HG03469 (cell line): ENCODE measurements around the gene EPB42.
"Not testable (repeated sequence)": the region's sequence is repeated elsewhere in the genome, so short reads cannot be mapped to it uniquely, and the experiment has no call there.

ENCODE experiments used
- ATAC-seq: cut with Tn5 transposase; IDR thresholded peaks from one replicate; pipeline ENCODE4 v1.9.1; 2021; ENCODE audit warnings: mild to moderate bottlenecking, moderate library complexity, moderate number of reproducible peaks; ENCODE audit not compliant: unreplicated experiment

Gene EPB42

DNA sequence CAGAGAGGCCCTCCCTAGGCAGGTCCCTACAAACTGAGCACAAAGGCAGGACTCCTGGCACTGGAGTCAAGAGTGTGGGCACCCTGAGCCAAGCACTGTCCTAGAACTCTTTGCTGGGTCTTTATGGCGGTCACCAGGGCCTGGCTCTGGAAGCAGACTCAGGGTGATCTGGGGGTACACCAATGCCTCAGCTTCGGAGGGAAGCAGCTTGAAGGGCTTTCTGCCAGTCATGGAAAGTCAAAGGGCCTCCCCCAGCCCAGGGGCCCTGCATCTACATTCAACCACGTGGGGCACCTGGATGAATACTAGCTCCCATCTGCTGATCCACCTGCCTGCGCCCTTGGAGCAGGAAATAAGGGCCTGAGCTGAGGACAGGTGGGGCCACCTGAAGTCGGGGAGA, 7.4 kb downstream of the EPB42 start:
- ATAC-seq, result no peak

DNA sequence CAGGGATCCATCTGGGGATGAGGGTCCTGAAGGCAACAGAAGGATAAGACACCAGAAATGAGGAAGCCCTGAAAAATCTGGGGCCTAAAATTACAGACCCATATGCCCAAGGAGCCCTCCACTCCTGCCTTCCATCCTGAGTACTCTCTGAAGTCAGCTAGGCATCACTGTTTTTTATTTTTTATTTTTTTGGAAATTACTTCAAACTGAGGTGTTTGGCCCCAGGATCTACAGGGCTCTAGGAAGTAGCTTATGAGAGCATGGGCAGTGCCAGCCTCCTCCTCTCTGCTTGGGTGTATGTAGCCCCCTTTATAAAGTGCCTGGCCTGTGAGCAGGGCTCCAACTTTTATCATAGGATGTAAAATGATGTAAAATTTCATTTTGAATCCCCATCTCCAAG, 7.9 kb downstream of the EPB42 start:
- no peak for ATAC-seq

DNA sequence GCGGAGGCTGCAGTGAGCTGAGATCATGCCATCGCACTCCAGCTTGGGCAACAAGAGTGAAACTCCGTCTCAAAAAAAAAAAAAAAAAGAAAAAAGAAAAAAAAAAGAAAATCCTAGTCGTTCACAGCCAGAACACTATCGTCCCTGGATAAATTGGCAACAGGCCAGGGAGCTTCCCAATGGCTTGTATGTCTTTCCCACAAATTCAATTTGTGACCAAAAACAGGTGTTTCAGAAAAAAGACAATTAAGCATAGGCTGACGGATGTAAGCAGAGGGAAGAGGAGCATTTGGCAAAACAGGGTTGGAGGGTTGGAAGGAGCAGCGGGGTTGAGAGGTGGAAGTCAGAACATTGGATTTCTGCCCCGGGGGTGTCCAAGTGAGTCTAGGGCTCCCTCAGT, 8.5 kb downstream of the EPB42 start:
- no peak for ATAC-seq

DNA sequence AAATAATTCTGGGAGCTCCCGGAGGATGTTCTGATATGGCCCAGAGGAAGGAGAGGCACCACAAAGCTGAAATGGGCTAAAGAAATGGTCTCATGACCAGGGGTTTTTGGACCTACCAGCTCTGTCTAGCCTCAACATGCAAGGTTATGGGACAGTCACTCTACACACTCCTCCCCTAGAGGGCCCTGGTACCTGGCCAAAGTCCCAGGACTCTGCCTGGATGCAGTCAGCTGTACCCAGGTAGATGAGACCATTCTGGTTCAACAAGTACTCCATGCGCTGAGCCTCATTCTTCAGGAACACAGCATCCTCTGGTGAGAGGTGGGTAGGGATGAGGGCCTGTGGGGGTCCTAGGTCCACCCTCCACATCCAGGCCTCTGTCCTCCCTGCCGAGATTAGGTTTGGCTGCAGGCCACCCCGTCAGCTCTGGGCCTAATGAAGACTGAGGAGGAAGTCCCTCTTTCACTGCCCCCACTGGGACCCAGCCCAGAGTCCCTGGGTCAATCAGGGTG, 9.5 kb downstream of the EPB42 start:
- no peak for ATAC-seq

DNA sequence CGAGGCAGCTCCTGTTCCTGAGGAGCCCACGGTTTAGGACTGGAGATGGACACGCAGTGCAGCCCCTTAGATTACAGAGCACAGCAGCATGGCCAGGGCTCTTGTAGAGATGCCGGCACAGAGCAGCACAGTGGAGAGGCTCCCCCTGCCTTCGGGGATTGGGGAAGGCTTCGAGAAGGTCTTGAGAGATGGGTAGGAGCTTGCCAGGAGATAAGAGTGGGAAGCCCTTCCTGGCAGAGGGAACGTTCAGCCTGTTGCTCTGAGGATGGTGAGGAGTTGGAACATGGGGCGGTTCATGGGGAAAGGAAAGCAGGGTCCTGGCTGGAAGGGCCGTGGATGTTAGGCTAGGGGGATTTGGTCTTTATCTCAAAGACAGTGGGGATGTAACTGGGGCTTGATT, 10.0 kb downstream of the EPB42 start:
- no peak for ATAC-seq

DNA sequence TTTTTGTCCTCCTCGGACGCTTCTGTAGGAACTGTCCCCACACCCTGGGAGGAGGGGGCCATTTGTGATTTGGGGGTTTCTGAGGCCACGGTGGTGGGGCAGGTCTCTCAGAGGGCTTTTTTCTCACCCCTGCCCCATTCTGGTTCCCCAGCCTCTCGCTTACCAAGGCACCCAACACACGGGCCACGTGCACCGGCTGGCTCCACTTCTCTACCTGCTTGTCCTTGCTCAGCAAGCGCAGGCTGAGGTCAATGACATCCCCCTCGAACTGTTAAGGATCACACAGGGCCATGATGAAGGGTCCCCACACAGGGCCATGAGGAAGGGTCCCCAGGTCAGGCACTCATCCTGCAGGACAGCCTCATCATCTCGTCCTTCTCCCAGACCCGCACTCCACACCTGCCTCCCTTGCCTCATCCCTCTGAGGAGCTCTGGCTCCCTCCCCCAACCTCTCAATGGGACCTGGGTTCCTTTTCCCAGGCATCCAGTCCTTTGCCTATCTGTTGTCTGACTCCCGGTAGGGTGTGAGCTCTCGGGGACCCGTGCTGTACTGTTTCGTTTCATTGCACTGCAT, 10.6 kb downstream of the EPB42 start:
- no peak for ATAC-seq

DNA sequence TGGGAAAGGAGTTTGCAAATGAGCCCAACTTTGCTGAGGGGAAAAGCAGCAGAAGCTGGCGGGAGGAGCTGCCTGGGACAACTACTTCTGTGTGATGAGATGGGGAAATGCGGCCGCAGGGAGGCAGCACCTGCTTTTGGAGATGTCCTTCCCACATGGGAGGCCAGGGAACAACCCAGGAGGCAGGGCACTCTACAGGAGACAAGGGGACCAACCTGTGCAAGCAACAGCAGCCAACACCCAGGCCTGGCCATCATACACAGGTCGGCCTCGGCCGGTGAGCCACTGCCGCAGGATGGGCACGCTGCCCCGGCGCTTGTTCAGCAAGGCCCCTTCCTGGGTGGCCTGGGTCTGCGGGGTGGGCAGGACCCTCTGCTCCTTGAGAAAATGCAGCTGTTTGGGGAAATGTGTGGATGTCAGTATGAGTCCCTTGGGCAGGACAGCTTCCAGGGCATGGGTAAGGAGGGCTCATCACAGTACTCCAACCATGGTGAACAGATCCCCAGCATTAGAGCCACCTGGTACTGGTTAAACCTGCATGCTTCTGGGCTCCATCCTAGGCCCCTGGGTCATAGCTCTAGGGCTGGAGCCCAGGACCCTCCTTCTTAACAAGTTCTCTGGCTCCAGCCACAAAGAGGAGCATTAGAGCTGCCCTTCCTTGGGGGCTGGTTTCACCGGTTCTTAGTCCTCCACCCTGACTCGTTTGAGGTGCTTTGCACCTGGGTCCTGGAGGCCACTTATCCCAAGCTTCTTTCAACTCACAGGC, 11.6 kb downstream of the EPB42 start:
- ATAC-seq, result no peak

DNA sequence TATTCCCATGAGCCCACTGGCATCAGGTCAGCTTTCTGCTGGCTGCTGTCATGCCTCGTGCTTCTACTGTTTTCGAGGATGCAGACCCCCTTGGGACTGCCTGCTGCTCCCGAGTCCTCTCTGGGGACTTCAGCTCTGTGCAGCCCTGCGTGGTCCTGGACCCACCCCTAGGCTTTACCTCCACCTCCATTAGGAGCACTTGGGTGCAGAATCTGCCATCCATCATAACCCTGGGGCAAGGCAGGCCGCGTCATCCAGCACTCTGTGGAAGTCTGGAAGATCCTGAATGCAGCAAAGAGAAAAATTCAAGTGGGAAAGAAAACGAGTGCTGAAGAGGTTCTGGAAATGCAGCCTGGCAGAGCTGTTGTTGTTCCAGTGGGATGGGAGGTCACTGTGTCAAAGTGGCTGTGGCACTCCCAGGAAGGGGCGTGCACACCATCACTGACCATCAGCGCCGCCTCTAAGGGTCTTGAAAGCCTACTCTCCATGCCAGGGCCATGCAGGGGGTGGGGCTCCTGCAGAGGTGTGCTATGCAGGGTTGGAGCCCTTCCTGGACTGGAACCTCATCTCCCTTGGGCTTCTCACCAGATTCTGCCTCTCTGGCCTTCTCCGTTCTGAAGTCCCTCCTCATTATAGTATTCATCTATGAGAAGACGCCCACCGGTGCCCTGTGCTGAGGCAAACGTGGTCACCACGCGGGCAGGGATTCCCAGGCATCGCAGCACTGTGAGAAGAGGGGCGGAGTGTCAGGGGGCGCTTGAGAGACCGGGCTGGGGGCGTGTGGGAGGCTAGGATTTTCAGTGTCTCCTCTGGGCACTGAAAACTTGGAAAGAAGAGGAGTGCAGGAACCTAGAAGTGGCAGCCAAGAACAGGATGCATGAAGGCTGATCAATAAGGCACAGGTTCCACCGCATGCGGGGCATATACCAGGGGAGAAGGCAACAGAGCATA, 12.5 kb downstream of the EPB42 start:
- ATAC-seq, result no peak

DNA sequence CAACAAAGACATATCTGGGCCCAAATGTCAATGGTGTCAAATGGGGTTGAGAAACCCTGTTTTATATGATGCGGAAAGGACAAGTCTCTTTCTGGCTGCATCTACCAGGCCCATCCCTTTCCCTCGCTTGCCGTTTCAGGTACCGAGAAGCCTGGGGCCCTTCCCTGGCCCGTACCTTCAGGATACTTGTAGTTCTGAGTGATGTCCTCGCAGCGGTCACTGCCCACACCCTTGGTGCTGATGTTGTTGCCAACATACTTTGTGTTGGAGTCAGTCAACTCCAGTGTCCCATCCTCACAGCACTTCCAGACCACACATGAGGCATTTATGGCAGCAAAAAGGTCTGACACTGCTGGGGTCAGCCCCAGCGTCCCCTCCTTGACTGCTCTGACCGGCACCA, 13.8 kb downstream of the EPB42 start:
- no peak for ATAC-seq

DNA sequence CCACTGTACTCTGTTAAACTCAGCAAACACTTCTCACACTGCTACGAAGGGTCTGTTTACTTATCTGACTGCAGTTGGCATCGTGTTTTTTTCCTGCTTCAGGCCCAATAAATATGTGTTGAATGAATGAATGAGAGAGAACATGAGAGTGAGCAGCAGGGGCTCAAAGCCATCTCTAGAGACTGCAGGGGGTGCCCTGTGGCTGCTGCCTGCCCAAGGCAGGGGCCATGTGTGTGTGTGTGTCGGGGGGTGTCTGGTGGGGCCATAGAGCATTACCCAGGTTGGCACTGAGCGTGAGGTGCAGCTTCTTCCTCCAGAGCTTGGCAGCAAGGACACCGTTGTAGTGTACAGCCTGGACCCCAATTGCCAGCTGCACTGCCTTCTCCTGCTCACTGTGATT, 14.8 kb downstream of the EPB42 start:
- ATAC-seq, result no peak

DNA sequence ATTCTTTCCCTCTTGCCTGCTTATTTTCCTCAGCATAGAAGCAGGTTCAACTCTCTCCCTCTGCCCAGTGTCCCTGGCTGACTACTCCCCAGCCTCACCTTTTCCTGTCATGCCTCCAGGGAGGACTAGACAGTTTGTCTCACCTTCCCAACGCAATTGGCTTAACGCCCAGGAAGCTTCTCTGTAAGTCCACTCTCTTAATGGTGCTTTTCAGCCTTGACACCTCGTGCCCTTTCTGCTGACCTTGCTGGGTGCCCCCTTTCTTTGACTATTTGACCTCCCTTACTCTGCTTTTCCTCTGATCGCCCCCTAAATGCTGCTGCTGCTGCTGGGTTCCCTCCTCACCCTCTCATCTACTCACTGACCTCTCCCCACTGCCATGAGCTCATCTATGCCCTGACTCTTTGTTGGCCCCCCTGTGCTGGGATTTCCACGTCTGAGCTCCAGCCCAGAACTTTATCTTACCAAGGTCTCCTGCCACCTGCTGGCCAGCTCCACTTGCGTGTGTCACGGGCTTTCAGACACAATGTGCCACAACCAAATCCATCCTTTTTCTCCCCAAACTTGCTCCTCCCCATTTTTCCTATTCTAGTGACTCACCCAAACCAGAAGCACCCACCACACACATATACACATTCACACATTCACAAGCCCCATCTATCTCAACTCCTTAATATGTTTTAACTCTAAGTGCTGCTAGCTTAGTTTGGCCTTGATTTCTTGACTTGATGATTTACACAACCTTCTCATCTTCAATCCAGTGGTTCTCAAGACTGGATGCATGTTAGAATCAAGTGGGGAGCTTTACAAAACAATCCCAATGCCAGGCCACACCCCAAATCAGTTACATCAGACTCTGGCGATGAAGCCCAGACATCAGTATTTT, 16.6 kb downstream of the EPB42 start:
- ATAC-seq, result no peak

DNA sequence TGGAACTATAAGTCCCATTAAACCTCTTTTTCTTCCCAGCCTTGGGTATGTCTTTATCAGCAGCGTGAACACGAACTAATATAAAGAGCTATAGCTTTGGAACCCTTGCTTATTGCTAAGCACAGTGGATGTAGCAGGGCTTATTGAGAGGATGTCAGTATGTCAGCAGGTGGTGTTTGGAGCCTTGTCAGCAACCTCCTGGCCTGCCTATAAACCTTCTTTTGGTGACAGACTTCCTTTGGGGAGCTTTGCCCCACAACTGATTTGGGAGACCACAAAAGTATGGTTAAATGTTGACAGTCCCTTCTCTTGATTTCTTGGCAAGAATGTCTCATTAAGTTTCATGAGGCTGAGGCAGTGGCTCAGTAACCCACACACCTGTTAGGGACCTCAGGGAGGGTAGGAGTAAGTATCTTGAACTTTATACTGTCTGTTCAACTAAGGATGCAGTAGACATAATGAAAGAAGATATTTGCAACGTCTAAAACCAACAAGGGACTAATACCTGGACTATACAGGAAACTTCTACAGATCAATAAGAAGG, 20.8 kb downstream of the EPB42 start:
- ATAC-seq, result no peak

DNA sequence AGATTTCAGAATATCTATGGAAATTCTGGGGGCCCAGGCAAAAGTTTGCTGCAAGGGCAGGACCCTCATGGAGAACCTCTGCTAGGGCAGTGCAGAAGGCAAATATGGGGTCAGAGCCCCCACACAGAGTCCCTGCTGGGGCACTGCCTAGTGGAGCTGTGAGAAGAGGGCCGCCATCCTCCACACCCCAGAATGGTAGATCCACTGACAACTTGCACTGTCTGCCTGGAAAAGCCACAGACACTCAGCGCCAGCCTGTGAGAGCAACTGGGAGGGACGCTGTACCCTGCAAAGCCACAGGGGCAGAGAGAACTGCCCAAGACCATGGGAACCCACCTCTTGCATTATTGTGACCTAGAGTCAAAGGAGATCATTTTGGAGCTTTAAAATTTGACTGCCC, 21.8 kb downstream of the EPB42 start:
- no peak for ATAC-seq

DNA sequence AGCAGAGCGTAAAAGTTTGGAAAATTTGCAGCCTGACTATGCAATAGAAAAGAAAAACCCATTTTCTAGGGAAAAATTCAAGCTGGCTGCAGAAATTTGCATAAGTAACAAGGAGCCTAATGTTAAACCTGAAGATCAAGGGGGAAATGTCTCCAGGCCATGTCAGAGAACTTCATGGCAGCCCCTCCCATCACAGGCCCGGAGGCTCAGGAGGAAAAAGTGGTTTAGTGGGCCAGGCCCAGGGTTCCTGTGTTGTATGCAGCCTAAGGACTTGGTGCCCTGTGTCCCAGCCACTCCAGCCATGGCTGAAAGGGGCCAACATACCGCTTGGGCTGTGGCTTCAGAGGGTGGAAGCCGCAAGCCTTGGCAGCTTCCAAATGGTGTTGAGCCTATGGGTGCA, 22.3 kb downstream of the EPB42 start:
- ATAC-seq, result not testable (repeated sequence)

DNA sequence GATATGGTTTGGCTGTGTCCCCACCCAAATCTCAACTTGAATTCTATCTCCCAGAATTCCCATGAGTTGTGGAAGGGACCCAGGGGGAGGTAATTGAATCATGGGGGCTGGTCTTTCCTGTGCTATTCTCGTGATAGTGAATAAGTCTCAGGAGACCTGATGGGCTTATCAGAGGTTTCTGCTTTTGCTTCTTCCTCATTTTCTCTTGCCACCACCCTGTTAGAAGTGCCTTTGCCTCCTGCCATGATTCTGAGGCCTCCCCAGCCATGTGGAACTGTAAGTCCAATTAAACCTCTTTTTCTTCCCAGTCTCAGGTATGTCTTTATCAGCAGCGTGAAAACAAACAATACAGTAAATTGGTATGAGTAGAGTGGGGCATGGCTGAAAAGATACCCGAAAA, 23.0 kb downstream of the EPB42 start:
- not testable (repeated sequence) for ATAC-seq

DNA sequence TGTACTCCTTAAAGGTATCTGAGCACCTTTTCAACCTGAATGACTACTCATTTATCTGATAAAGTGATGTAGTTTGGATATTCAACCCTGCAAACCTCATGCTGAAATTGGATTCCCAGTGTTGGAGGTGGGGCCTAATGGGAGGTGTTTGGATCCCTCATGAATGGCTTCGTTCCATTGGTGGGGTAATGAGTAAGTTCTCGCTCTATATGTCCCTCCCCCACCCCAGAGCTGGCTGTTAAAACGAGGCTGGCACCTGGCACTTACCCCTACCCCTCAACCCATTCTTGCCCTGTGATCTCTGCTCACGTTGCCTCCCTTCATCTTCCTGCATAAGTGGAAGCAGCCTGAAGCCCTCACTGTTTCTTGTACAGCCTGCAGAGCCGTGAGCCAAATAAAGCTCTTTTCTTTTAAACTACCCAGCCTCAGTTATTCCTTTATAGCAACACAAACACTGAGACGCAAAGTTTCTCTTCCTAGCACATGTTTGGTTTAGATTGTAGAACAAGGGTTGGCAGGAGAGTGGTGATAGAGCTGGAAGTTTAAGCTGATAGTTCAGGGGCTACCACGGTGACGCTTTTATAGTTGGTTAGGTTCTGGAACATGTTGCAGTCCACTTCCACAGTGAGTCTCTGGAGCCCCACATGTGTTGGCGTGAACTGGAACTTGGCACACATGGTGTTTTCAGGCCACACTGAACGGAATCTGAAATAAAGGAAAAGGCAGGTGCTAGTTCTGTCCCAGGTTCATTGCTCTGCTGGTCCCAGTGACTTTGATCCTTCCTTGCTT, 23.9 kb downstream of the EPB42 start:
- ATAC-seq, result no peak

DNA sequence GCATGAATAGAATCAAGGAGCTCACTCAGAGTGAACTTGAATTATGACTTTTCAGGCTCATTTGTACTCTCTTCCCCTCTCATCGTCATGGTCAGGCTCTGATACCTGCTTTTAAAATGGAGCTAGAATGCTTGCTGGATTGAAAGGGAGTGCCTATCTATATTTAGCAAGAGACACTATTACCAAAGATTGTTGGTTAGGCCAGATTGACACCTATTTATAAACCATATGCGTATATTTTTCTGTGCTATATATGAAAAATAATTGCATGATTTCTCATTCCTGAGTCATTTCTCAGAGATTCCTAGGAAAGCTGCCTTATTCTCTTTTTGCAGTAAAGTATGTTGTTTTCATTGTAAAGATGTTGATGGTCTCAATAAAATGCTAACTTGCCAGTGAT, 26.0 kb downstream of the EPB42 start:
- ATAC-seq, result no peak

DNA sequence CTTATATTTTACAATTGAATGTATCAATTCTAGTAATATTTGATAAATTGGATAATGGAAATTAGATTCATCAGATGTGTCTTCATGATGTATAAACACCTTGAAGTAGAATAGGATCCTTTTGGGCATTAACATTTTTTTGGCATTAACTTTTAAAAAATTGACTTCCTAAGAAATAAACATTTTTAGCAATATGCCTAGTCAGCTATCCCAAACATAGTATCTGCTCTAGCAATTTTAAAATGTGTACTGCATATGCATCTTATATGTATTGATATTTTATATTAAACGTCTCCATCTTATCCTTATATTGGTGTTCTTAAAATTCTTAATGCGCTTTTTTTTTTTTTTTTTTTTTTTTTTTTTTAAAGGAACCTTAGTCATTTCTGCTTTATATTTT, 27.1 kb downstream of the EPB42 start:
- no peak for ATAC-seq

DNA sequence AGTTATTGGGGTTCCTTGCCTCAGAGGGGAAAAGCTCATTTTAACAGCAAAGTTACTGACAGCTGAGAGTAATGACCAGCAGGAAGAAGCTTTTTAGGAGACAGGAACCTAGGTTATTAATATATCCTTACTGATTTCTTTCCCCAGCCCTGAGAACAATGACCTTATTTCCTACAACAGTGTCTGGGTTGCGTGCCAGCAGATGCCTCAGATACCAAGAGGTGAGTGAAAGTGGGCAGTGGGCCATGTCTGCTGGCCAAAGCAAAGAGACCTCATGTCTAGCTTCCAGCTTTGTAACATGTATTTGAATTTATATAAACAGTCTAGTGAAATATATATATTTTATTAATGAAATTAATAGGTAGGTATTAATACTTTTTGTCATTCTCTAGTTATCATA, 30.6 kb downstream of the EPB42 start:
- ATAC-seq, result no peak

DNA sequence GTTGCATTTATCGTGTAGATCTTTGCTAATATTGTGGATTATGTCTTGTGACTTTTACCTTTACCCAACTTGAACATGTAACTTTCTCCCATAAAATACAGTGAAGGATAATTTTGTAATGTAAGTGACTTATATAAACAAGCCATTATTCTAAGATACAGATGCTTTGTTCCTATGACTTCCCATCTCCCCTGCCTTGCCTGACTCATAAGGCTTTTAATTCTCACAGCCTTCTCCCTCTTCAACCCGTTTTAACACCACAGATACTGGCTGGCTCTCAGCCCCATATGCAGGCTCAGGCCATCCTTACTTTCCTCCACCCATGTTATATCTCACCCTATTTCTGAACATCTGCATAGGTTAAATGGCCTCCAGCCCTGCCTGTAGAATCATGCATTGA, 31.5 kb downstream of the EPB42 start:
- ATAC-seq, result no peak
